Upper lobe of right lung (tissue), 1 donor: ENCODE results near the gene ITPR2. TPM values are rescaled to one million over a fixed set of nuclear protein-coding genes. Genes with fewer than 3 reads are reported as not detected.

Experiments
- ATAC-seq: fragments of 200-7000 bp; cut with Tn5 transposase; one replicate; pipeline ENCODE4 v1.9.1; 2020; ENCODE audit warnings: mild to moderate bottlenecking, moderate library complexity
- DNase-seq: peaks from one replicate; pipeline ENCODE4 v3.0.0-alpha.2; 2020
- H3K27ac ChIP-seq: fragments of 200-600 bp; one replicate; pipeline ENCODE4 v1.8.0; 2022
- H3K27me3 ChIP-seq: fragments of 200-600 bp; one replicate; pipeline ENCODE4 v1.8.0; 2022; ENCODE audit warnings: mild to moderate bottlenecking
- H3K36me3 ChIP-seq: fragments of 200-600 bp; one replicate; pipeline ENCODE4 v1.8.0; 2022
- H3K4me1 ChIP-seq: fragments of 200-600 bp; one replicate; pipeline ENCODE4 v1.8.0; 2022
- H3K4me3 ChIP-seq: fragments of 200-600 bp; one replicate; pipeline ENCODE4 v1.8.0; 2022; ENCODE audit warnings: mild to moderate bottlenecking
- H3K9me3 ChIP-seq: fragments of 200-600 bp; one replicate; pipeline ENCODE4 v1.8.0; 2022
- intact Hi-C: fragments of 100-400 bp; cut with DNase I; formaldehyde crosslinking; loops from one replicate; pipeline ENCODE4 v1.11.0; 2022
- total RNA-seq: library from RNA; stranded (reverse); fragmentation: NEBNext Ultra II Directional; extraction: Animal tissue kit (Norgen Biotek cat#: 25700); gene quantifications from one replicate; pipeline ENCODE4 v1.2.1, GENCODE V29; 2021
- TF ChIP-seq, protein P1 (sequence below): fragments of 200-600 bp; IDR thresholded peaks from one replicate; pipeline ENCODE4 v1.8.0; 2022; ENCODE audit warnings: antibody characterized with exemption
- donor health status: DM: no; HTN: yes; CAD: no; lungs with severe emphysema.

ITPR2 gene
- total RNA-seq, 1 donor from 2014 or later = 50.8 TPM

DNA sequence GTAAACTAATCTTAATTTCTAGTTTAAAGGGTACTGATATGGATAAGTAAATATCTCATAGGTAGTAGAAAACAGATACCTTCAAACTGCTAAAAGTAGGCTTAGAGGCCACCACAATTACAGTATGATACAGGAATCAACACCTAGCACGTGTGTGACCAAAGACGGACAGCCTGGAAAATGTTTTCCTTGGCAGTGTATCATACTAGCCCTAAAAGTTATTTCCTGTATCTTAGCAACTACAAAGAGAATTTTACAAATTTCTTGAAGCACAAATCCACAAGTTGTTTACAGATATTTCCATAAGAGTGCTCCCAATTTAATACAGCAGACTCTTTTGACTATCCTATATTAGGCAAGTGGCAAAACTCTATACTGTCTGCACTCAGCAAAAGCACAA lies 106.0 kb downstream of the ITPR2 start:
- H3K27ac ChIP-seq = no peak overlapping the region
- ATAC-seq (no peak), DNase-seq (no peak)
- TF ChIP-seq, protein P1, sequence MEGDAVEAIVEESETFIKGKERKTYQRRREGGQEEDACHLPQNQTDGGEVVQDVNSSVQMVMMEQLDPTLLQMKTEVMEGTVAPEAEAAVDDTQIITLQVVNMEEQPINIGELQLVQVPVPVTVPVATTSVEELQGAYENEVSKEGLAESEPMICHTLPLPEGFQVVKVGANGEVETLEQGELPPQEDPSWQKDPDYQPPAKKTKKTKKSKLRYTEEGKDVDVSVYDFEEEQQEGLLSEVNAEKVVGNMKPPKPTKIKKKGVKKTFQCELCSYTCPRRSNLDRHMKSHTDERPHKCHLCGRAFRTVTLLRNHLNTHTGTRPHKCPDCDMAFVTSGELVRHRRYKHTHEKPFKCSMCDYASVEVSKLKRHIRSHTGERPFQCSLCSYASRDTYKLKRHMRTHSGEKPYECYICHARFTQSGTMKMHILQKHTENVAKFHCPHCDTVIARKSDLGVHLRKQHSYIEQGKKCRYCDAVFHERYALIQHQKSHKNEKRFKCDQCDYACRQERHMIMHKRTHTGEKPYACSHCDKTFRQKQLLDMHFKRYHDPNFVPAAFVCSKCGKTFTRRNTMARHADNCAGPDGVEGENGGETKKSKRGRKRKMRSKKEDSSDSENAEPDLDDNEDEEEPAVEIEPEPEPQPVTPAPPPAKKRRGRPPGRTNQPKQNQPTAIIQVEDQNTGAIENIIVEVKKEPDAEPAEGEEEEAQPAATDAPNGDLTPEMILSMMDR = no peak
- H3K27me3 ChIP-seq = no peaks in the 10 kb centered on the region
- H3K4me1 ChIP-seq = peaks cover 11% of the 10 kb centered on the region
- H3K4me3 ChIP-seq = no peak overlapping the region
- intact Hi-C loops = no loop called here
- no peaks in the 10 kb centered on the region for H3K9me3 ChIP-seq
- H3K36me3 ChIP-seq = no peaks in the 10 kb centered on the region

DNA sequence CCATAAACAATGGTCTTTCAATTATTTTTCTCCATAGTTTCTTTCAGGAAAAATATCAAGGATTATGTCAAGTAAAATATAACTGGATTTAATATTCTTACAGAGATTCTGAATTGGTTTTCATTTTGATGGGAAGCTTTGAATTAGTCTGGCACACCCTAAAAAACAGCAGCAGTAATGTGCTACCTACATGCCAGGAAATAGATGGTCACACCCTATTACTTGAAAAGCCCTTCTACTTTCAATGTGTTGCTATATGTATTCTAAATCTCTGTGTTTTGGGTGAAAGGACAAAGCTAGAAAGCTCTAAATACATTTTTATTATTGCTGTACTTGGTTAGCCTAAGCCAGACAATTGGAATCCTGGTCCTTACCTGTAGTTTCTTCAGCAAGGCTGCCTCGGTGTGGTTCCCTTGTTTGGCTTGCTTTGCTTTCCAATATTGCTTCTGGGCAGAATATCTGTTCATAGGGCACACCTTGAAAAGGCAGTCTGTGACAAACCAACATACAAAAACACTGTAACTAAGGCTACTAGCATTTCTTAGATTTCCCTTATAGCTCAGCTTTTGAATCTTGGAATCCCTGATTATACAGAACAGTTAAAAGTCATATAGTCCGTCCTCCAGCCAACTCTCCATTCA lies 107.6 kb downstream of the ITPR2 start:
- TF ChIP-seq, protein P1 = no peak
- Histone ChIP-seq H3K27me3 (no peaks in the 10 kb centered on the region), H3K9me3 (no peaks in the 10 kb centered on the region), H3K27ac (no peak overlapping the region), H3K4me1 (peaks cover 8% of the 10 kb centered on the region), H3K36me3 (no peaks in the 10 kb centered on the region), H3K4me3 (no peak overlapping the region)
- ATAC-seq (no peak), DNase-seq (no peak)
- intact Hi-C loops = no loop called here

DNA sequence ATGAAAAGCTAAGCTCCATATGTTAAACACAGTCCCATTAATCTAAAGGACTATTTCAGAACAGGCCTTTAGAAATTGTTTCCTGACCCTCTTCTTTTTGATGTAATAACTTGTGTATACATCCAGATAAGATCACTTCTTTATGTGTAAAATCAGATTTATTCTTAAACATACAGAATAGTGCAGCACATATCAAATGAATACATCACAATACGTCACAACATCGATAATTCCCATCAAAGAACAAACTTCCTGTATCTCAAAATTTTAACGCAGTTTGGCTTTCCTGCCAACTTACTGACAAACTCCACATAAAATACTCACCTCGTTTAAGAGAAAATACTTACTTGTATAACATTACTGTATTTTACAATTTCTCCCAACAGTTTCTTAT lies 108.7 kb downstream of the ITPR2 start:
- DNase-seq = no peak
- H3K27me3 ChIP-seq = no peaks in the 10 kb centered on the region
- H3K4me3 ChIP-seq = no peak overlapping the region
- TF ChIP-seq, protein P1 = no peak
- ATAC-seq = no peak
- H3K27ac ChIP-seq = no peak overlapping the region
- peaks cover 8% of the 10 kb centered on the region for H3K4me1 ChIP-seq
- no peaks in the 10 kb centered on the region for H3K36me3 ChIP-seq
- intact Hi-C loops = no loop called here
- H3K9me3 ChIP-seq = no peaks in the 10 kb centered on the region

DNA sequence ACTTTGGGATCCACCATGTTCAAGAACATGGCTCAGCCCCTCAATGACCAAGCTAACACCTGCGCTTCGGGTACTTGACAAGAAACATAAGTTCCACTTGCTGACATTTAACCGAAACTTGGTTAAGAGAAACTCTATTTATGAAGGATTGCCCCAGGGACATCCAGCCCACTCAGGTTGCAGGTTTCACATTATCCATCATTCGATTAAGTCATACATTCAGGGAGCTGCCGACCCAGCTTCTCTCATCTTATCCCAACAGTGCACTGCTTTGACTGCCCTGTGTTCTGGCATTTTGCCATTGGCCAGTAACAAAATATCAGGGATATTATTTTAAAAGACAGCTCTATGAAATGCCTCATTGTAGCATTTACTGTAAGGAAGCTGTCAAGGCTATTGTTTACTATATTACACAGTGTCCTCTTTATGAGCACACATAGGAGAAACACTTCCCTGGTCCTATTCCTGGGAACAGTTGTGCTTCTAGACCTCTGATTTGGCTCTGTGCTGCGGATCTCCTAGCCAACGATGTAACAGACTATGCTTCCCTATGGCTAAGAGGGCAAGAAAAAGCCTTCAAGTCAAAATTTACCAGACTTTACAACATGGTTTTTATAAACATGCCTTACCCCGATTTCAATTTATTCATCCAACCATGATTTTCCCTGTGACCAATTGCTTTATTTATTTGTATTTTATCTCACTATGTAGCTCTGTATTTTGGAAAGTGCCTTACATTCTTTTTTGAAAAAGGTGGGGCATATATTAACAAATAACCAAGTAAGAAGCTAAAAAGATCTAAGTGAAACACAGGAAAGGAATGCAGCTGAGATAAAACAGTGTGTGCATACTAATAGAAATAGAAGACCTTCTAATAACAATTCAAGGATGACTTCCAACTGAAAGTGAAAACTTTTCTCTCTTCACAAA lies 109.3 kb downstream of the ITPR2 start:
- no peak overlapping the region for H3K4me3 ChIP-seq
- intact Hi-C loops = no loop called here
- DNase-seq = no peak

DNA sequence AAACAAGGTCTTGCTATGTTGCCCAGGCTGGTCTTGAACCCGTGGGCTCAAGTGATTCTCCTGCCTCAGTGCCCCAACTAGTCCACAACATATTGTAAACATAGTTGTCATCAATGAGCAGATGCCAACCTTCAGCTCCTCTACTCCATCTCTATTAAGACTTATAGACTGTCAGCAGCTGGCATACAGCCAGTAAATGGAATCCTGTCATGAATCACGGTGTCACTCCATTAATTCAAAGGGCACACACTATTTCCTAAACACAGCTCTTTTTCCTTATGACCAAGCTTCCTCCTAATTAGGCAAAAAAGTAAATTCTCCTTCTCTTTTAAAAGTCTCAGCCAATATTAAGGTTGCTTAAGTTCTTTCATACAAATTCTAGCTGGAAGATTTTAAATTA lies 111.2 kb downstream of the ITPR2 start:
- Histone ChIP-seq H3K27ac (no peak overlapping the region), H3K27me3 (no peaks in the 10 kb centered on the region), H3K36me3 (no peaks in the 10 kb centered on the region), H3K4me1 (peaks cover 8% of the 10 kb centered on the region), H3K4me3 (no peak overlapping the region), H3K9me3 (no peaks in the 10 kb centered on the region)
- ATAC-seq = no peak
- DNase-seq = no peak
- TF ChIP-seq, protein P1 = no peak
- intact Hi-C loops = no loop called here

More for the DNA sequence above, 109.3 kb downstream of the ITPR2 start:
- peak; percentile 21 for ATAC-seq
- Histone ChIP-seq H3K9me3 (no peaks in the 10 kb centered on the region), H3K4me1 (peaks cover 8% of the 10 kb centered on the region), H3K27ac (peak overlapping the region; percentile 49), H3K27me3 (no peaks in the 10 kb centered on the region), H3K36me3 (no peaks in the 10 kb centered on the region)
- TF ChIP-seq, protein P1 = no peak
